Activated B cell treated with CpG ODN at 0.5 μM for 24 hours (primary cell): ENCODE results near the gene FAF1. TPM values are rescaled to one million over a fixed set of nuclear protein-coding genes. Genes with fewer than 3 reads are reported as not detected.

Experiments
- ATAC-seq: fragments of 200-7000 bp; cut with Tn5 transposase; one replicate; pipeline ENCODE4 v1.10.0; 2021; ENCODE audit warnings: low read depth, mild to moderate bottlenecking, moderate library complexity
- CTCF ChIA-PET: fragments of 350-600 bp; sonication (Branson Sonifier 250); formaldehyde crosslinking; loops from one replicate; lab custom pipeline; 2021; ENCODE audit warnings: antibody characterized with exemption; lab: Charles Lee
- POLR2A ChIA-PET: fragments of 350-600 bp; sonication (Branson Sonifier 250); formaldehyde crosslinking; loops from one replicate; lab custom pipeline; 2021; ENCODE audit warnings: antibody characterized with exemption; lab: Charles Lee
- DNase-seq: peaks from one replicate; pipeline ENCODE4 v3.0.0; 2022
- H3K27ac Mint-ChIP-seq: one replicate; pipeline ENCODE4 v1.8.0; 2020; ENCODE audit warnings: mixed read lengths
- H3K27me3 Mint-ChIP-seq: one replicate; pipeline ENCODE4 v1.8.0; 2021; ENCODE audit warnings: mixed read lengths
- H3K36me3 Mint-ChIP-seq: one replicate; pipeline ENCODE4 v1.8.0; 2021; ENCODE audit warnings: low read depth, mixed read lengths
- H3K4me1 Mint-ChIP-seq: one replicate; pipeline ENCODE4 v1.8.0; 2021; ENCODE audit warnings: mixed read lengths
- H3K4me3 Mint-ChIP-seq: one replicate; pipeline ENCODE4 v1.8.0; 2020; ENCODE audit warnings: mild to moderate bottlenecking, mixed read lengths
- H3K9me3 Mint-ChIP-seq: one replicate; pipeline ENCODE4 v1.8.0; 2020; ENCODE audit warnings: mixed read lengths
- CTCF ChIP-seq: fragments of 200-600 bp; IDR thresholded peaks from one replicate; pipeline ENCODE4 v1.8.0; 2022; ENCODE audit warnings: antibody characterized with exemption, mild to moderate bottlenecking
- intact Hi-C: fragments of 100-400 bp; cut with micrococcal nuclease; formaldehyde crosslinking; loops from one replicate; pipeline ENCODE4 v1.15.1; 2024
- total RNA-seq: library from RNA; stranded (reverse); gene quantifications from 2 replicates; pipeline ENCODE4 v1.2.3, GENCODE V29; 2022

The FAF1 gene
- total RNA-seq, 1 donor from 2014 or later = 61.7 TPM

GRCh38 chr1:50645139-50645538 is 314.9 kb downstream of the FAF1 start:
- ATAC-seq (no peak), DNase-seq (no peak)
- no peaks in the 10 kb centered on the region for H3K4me1 Mint-ChIP-seq
- H3K9me3 Mint-ChIP-seq = no peaks in the 10 kb centered on the region
- H3K27ac Mint-ChIP-seq = no peak overlapping the region
- H3K27me3 Mint-ChIP-seq = no peaks in the 10 kb centered on the region
- CTCF ChIA-PET = no interaction called here
- no peak for TF ChIP-seq CTCF
- H3K4me3 Mint-ChIP-seq = no peak overlapping the region
- POLR2A ChIA-PET = no interaction called here
- H3K36me3 Mint-ChIP-seq = peaks cover 24% of the 10 kb centered on the region
- intact Hi-C loops = no loop called here

- CTCF ChIA-PET = no interaction called here
- DNase-seq = no peak
Observed at GRCh38 chr1:50644447-50645105, 315.5 kb downstream of the FAF1 start.

GRCh38 chr1:50637460-50637859 is 322.6 kb downstream of the FAF1 start:
- Mint-ChIP-seq H3K27ac (no peak overlapping the region), H3K9me3 (no peaks in the 10 kb centered on the region), H3K4me1 (no peaks in the 10 kb centered on the region), H3K36me3 (peaks cover 1% of the 10 kb centered on the region), H3K27me3 (no peaks in the 10 kb centered on the region), H3K4me3 (no peak overlapping the region)
- intact Hi-C loops = no loop called here
- CTCF ChIA-PET = no interaction called here
- TF ChIP-seq CTCF = no peak
- POLR2A ChIA-PET = no interaction called here
- DNase-seq (no peak), ATAC-seq (no peak)

More at GRCh38 chr1:50644447-50645105, 315.5 kb downstream of the FAF1 start:
- intact Hi-C loops = no loop called here
- Mint-ChIP-seq H3K27me3 (no peaks in the 10 kb centered on the region), H3K9me3 (no peaks in the 10 kb centered on the region), H3K36me3 (peaks cover 21% of the 10 kb centered on the region), H3K4me3 (no peak overlapping the region), H3K4me1 (no peaks in the 10 kb centered on the region), H3K27ac (no peak overlapping the region)
- POLR2A ChIA-PET = no interaction called here
- no peak for ATAC-seq
- no peak for TF ChIP-seq CTCF

- POLR2A ChIA-PET = no interaction called here
- Mint-ChIP-seq H3K4me1 (no peaks in the 10 kb centered on the region), H3K27me3 (no peaks in the 10 kb centered on the region), H3K27ac (no peak overlapping the region), H3K9me3 (no peaks in the 10 kb centered on the region), H3K36me3 (peaks cover under 1% of the 10 kb centered on the region), H3K4me3 (no peak overlapping the region)
- CTCF ChIA-PET = no interaction called here
- no peak for TF ChIP-seq CTCF
- intact Hi-C loops = no loop called here
- no peak for DNase-seq
- ATAC-seq = no peak
Observed at GRCh38 chr1:50634251-50634650, 325.8 kb downstream of the FAF1 start.

- Mint-ChIP-seq H3K27me3 (no peaks in the 10 kb centered on the region), H3K9me3 (no peaks in the 10 kb centered on the region), H3K4me3 (no peak overlapping the region), H3K27ac (no peak overlapping the region), H3K36me3 (no peaks in the 10 kb centered on the region), H3K4me1 (no peaks in the 10 kb centered on the region)
- ChIA-PET POLR2A (no interaction called here), CTCF (no interaction called here)
- TF ChIP-seq CTCF = no peak
- intact Hi-C loops = no loop called here
- DNase-seq = no peak
- no peak for ATAC-seq
Observed at GRCh38 chr1:50633465-50633864, 326.6 kb downstream of the FAF1 start.
